CD8-positive, alpha-beta memory T cell (primary cell): ENCODE measurements around the gene ZNF878. TPM values are rescaled to one million over a fixed set of nuclear protein-coding genes. Genes with fewer than 3 reads are reported as not detected.

ENCODE experiments used
- CTCF ChIA-PET: fragments of 350-600 bp; sonication (Branson Sonifier 250); formaldehyde crosslinking; loops from one replicate; lab custom pipeline; 2021; ENCODE audit warnings: antibody characterized with exemption; lab: Charles Lee
- POLR2A ChIA-PET: fragments of 350-600 bp; sonication (Branson Sonifier 250); formaldehyde crosslinking; loops from one replicate; lab custom pipeline; 2021; ENCODE audit warnings: antibody characterized with exemption; lab: Charles Lee
- DNase-seq, 5 donors: peaks; one replicate each; pipeline versions ENCODE4 v3.0.0 to v3.0.0-alpha.2; 2020 to 2022; ENCODE audit warnings: mixed read lengths in 1 of 5
- H3K27ac ChIP-seq: one replicate; pipeline ENCODE4 v1.7.0; 2013; ENCODE audit warnings: low read depth, mild to moderate bottlenecking, low read length, moderate library complexity
- H3K27me3 ChIP-seq: 2 replicates; pipeline ENCODE4 v1.7.0; 2013; ENCODE audit warnings: low read length, mild to moderate bottlenecking; ENCODE audit not compliant: insufficient read depth, poor library complexity, severe bottlenecking
- H3K36me3 ChIP-seq: 2 replicates; pipeline ENCODE4 v1.7.0; 2013; ENCODE audit warnings: mild to moderate bottlenecking, low read length, moderate library complexity; ENCODE audit not compliant: insufficient read depth
- H3K4me1 ChIP-seq: 2 replicates; pipeline ENCODE4 v1.7.0; 2013; ENCODE audit warnings: mild to moderate bottlenecking, low read length, moderate library complexity; ENCODE audit not compliant: insufficient read depth
- H3K4me3 ChIP-seq: 2 replicates; pipeline ENCODE4 v1.7.0; 2013; ENCODE audit warnings: mild to moderate bottlenecking, low read length
- H3K9me3 ChIP-seq: 2 replicates; pipeline ENCODE4 v1.7.0; 2013; ENCODE audit warnings: mild to moderate bottlenecking, low read length
- H3K27ac Mint-ChIP-seq, 8 donors: one replicate each; pipeline ENCODE4 v1.8.0; 2020 to 2021; ENCODE audit warnings: mixed read lengths in 8 of 8, mild to moderate bottlenecking in 6 of 8, inconsistent platforms in 3 of 8, moderate library complexity in 3 of 8
- H3K27me3 Mint-ChIP-seq, 2 donors: one replicate each; pipeline ENCODE4 v1.8.0; 2020 to 2021; ENCODE audit warnings: mixed read lengths in 2 of 2, mild to moderate bottlenecking in 1 of 2, moderate library complexity in 1 of 2
- H3K36me3 Mint-ChIP-seq, 3 donors: one replicate each; pipeline ENCODE4 v1.8.0; 2020 to 2021; ENCODE audit warnings: mixed read lengths in 3 of 3, inconsistent platforms in 1 of 3, mild to moderate bottlenecking in 1 of 3
- H3K4me1 Mint-ChIP-seq, 3 donors: one replicate each; pipeline ENCODE4 v1.8.0; 2020 to 2021; ENCODE audit warnings: mixed read lengths in 3 of 3, inconsistent platforms in 1 of 3, mild to moderate bottlenecking in 1 of 3
- H3K4me3 Mint-ChIP-seq, 7 donors: one replicate each; pipeline ENCODE4 v1.8.0; 2020 to 2021; ENCODE audit warnings: mixed read lengths in 7 of 7, mild to moderate bottlenecking in 6 of 7, moderate library complexity in 4 of 7, inconsistent platforms in 2 of 7
- H3K9me3 Mint-ChIP-seq, 5 donors: one replicate each; pipeline ENCODE4 v1.8.0; 2020 to 2022; ENCODE audit warnings: mixed read lengths in 5 of 5, mild to moderate bottlenecking in 3 of 5, moderate library complexity in 2 of 5, inconsistent platforms in 1 of 5
- polyA plus RNA-seq: library from polyadenylated mRNA; unstranded; fragments of 300-500 nt; fragmentation: Illumina TruSeq; gene quantifications from one replicate; pipeline ENCODE4 v1.2.3, GENCODE V29; 2021
- total RNA-seq, 2 experiments: library from RNA; stranded (reverse); gene quantifications; one replicate each; pipeline ENCODE4 v1.2.3, GENCODE V29; 2021

The ZNF878 gene
- total and polyA plus RNA-seq, 3 experiments from 2014 or later: 0.12 to 0.72 (median 0.55) TPM

- Mint-ChIP-seq H3K27me3 (peaks cover 8 to 20% of the 10 kb centered on the region in 2 donors), H3K36me3 (peaks cover 0 to 7% (median 2%) of the 10 kb centered on the region in 3 donors), H3K9me3 (peaks cover 0 to 25% (median 10%) of the 10 kb centered on the region in 5 donors), H3K4me1 (peaks cover 13 to 17% (median 16%) of the 10 kb centered on the region in 3 donors), H3K27ac (peak overlapping the region in 2 of 8 donors; percentile 47 to 55), H3K4me3 (peak overlapping the region; percentile 61 to 84 (median 80))
- H3K27me3 ChIP-seq: no peaks in the 10 kb centered on the region
- no peaks in the 10 kb centered on the region for H3K4me1 ChIP-seq
- H3K27ac ChIP-seq: no peak overlapping the region
- CTCF ChIA-PET: interaction anchor here (0.6 to 1.5 kb wide), 4 partner anchors 9 to 254 kb away, joined by 3 read pairs; no protein-coding TSS in a partner anchor
- POLR2A ChIA-PET: no interaction called here
- peak overlapping the region; percentile 54 for H3K4me3 ChIP-seq
- H3K9me3 ChIP-seq: no peaks in the 10 kb centered on the region
- DNase-seq: peak in 1 of 5 donors; percentile 9
- H3K36me3 ChIP-seq: no peaks in the 10 kb centered on the region
Measured at GRCh38 chr19:12052091-12052496, 667 bp downstream of the ZNF878 start.

DNA sequence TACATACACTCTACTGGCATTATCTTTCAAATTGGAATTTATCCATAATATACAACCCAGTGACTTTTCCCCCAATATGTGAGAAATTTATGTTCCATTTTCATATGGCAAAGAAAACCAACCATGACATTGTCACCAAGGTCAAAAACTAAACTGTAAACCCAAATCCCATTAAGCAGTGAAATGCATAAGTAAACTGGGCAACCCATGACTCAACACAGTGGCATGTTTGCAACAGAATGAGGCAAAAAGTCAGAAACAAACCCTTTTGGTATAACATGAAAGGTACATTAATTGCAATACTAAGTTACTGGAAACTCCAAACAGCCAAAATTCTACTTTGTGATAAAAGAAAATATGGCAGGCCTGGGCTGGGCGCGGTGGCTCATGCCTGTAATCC, 4.9 kb downstream of the ZNF878 start:
- peaks cover 8 to 10% (median 9%) of the 10 kb centered on the region in 3 donors for H3K4me1 Mint-ChIP-seq
- no peak for DNase-seq

GRCh38 chr19:12043752-12044422, 8.9 kb downstream of the ZNF878 start:
- Histone ChIP-seq H3K36me3 (no peaks in the 10 kb centered on the region), H3K4me1 (no peaks in the 10 kb centered on the region), H3K27ac (no peak overlapping the region), H3K4me3 (no peak overlapping the region), H3K27me3 (no peaks in the 10 kb centered on the region), H3K9me3 (peaks cover 16% of the 10 kb centered on the region)
- Mint-ChIP-seq H3K27me3 (peaks cover 0 to 4% of the 10 kb centered on the region in 2 donors), H3K4me3 (no peak overlapping the region), H3K36me3 (peaks cover 6 to 35% (median 25%) of the 10 kb centered on the region in 3 donors), H3K4me1 (no peaks in the 10 kb centered on the region), H3K9me3 (peaks cover 19 to 64% (median 51%) of the 10 kb centered on the region in 5 donors), H3K27ac (no peak overlapping the region)
- CTCF ChIA-PET: no interaction called here
- POLR2A ChIA-PET: no interaction called here
- DNase-seq: no peak

More for the DNA sequence above, 4.9 kb downstream of the ZNF878 start:
- Mint-ChIP-seq H3K27ac (no peak overlapping the region), H3K4me3 (no peak overlapping the region), H3K36me3 (peaks cover 7 to 23% (median 18%) of the 10 kb centered on the region in 3 donors), H3K9me3 (peaks cover 13 to 54% (median 41%) of the 10 kb centered on the region in 5 donors), H3K27me3 (peaks cover 8 to 9% of the 10 kb centered on the region in 2 donors)
- Histone ChIP-seq H3K27ac (no peak overlapping the region), H3K9me3 (peaks cover 12% of the 10 kb centered on the region), H3K36me3 (no peaks in the 10 kb centered on the region), H3K4me3 (no peak overlapping the region), H3K4me1 (no peaks in the 10 kb centered on the region), H3K27me3 (no peaks in the 10 kb centered on the region)
- ChIA-PET POLR2A (no interaction called here), CTCF (no interaction called here)

DNA sequence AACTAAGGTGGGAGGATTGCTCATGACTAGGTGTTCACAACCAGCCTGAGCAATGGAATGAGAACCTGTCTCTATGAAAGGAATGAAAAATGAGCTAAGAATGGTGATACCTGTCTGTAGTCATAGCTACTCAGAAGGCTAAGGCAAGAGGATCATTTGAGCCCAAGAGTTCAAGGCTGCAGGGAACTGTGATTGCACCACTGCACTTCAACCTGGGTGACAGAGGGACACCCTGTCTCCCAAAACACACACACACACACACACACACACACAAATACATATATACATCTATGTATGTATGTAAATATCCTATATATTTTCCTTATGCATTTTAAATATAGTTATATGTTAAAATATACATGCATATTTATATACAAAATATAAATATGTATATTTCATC, 9.9 kb downstream of the ZNF878 start:
- H3K36me3 ChIP-seq: no peaks in the 10 kb centered on the region

GRCh38 chr19:12035220-12036172, 17.3 kb downstream of the ZNF878 start, which contains the start of gene ZNF433:
ZNF433 (minus strand) TSS chr19:12035679; CDS start chr19:12035539, 140 bp downstream.
- peaks cover 0 to 52% (median 30%) of the 10 kb centered on the region in 5 donors for H3K9me3 Mint-ChIP-seq
- no peaks in the 10 kb centered on the region for H3K27me3 ChIP-seq
- DNase-seq: peak; percentile 35 to 64 (median 55)
- H3K36me3 ChIP-seq: no peaks in the 10 kb centered on the region
- H3K4me3 Mint-ChIP-seq: peak within 1 kb of the TSS; percentile 75 to 93 (median 84)
- H3K9me3 ChIP-seq: no peaks in the 10 kb centered on the region
- ChIA-PET POLR2A (no interaction called here), CTCF (interaction anchor here (0.8 to 1.4 kb wide), 4 partner anchors 16 to 112 kb away, joined by 3 to 6 read pairs (median 4); no protein-coding TSS in a partner anchor)
- H3K4me1 ChIP-seq: no peaks in the 10 kb centered on the region
- H3K36me3 Mint-ChIP-seq: peaks cover 0 to 26% (median 2%) of the 10 kb centered on the region in 3 donors
- peak within 1 kb of the TSS in 4 of 8 donors; percentile 26 to 64 (median 54) for H3K27ac Mint-ChIP-seq
- H3K4me3 ChIP-seq: peak within 1 kb of the TSS; percentile 40
- H3K27ac ChIP-seq: no peak within 1 kb of the TSS
- H3K27me3 Mint-ChIP-seq: peaks cover 8 to 13% of the 10 kb centered on the region in 2 donors
- peaks cover 5 to 17% (median 7%) of the 10 kb centered on the region in 3 donors for H3K4me1 Mint-ChIP-seq

More for the DNA sequence above, 9.9 kb downstream of the ZNF878 start:
- H3K27ac ChIP-seq: no peak overlapping the region
- POLR2A ChIA-PET: no interaction called here
- Mint-ChIP-seq H3K27ac (no peak overlapping the region), H3K27me3 (peaks cover 0 to 4% of the 10 kb centered on the region in 2 donors), H3K4me3 (no peak overlapping the region), H3K36me3 (peaks cover 6 to 36% (median 26%) of the 10 kb centered on the region in 3 donors), H3K4me1 (no peaks in the 10 kb centered on the region), H3K9me3 (peaks cover 19 to 60% (median 47%) of the 10 kb centered on the region in 5 donors)
- DNase-seq: no peak
- H3K27me3 ChIP-seq: no peaks in the 10 kb centered on the region
- peaks cover 16% of the 10 kb centered on the region for H3K9me3 ChIP-seq
- H3K4me3 ChIP-seq: no peak overlapping the region
- no peaks in the 10 kb centered on the region for H3K4me1 ChIP-seq
- CTCF ChIA-PET: no interaction called here

DNA sequence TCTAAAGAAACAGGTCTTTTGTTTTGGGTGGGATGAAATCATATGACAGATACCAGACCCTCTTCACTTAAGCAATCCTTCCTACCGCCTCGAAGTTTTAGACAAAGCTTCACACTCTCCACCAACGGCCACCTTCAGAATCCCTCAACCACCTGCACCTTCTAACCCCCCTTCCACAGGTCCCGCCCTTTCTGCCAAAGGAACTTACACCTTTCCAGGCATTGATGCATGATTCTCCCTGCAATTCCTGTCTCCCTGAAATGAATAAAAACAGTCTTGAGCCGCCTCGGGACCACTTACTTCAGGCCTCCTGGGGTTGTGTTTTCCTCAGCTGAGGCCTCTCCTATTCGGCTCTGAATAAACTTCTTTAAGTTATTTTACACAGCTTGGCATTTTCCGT, 18.1 kb downstream of the ZNF878 start:
- H3K9me3 ChIP-seq: no peaks in the 10 kb centered on the region
- ChIA-PET POLR2A (no interaction called here), CTCF (interaction anchor here (1.4 kb wide), 1 partner anchor 111 kb away, joined by 4 read pairs; no protein-coding TSS in a partner anchor)
- H3K27me3 ChIP-seq: no peaks in the 10 kb centered on the region
- DNase-seq: no peak
- no peak overlapping the region for H3K4me3 ChIP-seq
- Mint-ChIP-seq H3K4me1 (peaks cover 5 to 17% (median 7%) of the 10 kb centered on the region in 3 donors), H3K27ac (peak overlapping the region in 4 of 8 donors; percentile 4 to 26 (median 16)), H3K36me3 (peaks cover 0 to 28% (median 2%) of the 10 kb centered on the region in 3 donors), H3K9me3 (peaks cover 0 to 57% (median 33%) of the 10 kb centered on the region in 5 donors), H3K27me3 (peaks cover 8 to 13% of the 10 kb centered on the region in 2 donors), H3K4me3 (peak overlapping the region; percentile 15 to 83 (median 68))
- no peaks in the 10 kb centered on the region for H3K4me1 ChIP-seq
- H3K27ac ChIP-seq: no peak overlapping the region
- no peaks in the 10 kb centered on the region for H3K36me3 ChIP-seq

- peak overlapping the region; percentile 15 to 83 (median 68) for H3K4me3 Mint-ChIP-seq
- peaks cover 8 to 13% of the 10 kb centered on the region in 2 donors for H3K27me3 Mint-ChIP-seq
Measured at GRCh38 chr19:12034198-12034597, 18.6 kb downstream of the ZNF878 start.

More at GRCh38 chr19:12034198-12034597, 18.6 kb downstream of the ZNF878 start:
- H3K27ac Mint-ChIP-seq: peak overlapping the region in 3 of 8 donors; percentile 4 to 26 (median 23)
- POLR2A ChIA-PET: no interaction called here
- no peak overlapping the region for H3K27ac ChIP-seq
- no peak overlapping the region for H3K4me3 ChIP-seq
- H3K4me1 Mint-ChIP-seq: peaks cover 5 to 17% (median 7%) of the 10 kb centered on the region in 3 donors
- CTCF ChIA-PET: no interaction called here
- peaks cover 0 to 56% (median 34%) of the 10 kb centered on the region in 5 donors for H3K9me3 Mint-ChIP-seq
- DNase-seq: no peak
- peaks cover 0 to 28% (median 2%) of the 10 kb centered on the region in 3 donors for H3K36me3 Mint-ChIP-seq
- H3K9me3 ChIP-seq: no peaks in the 10 kb centered on the region
- no peaks in the 10 kb centered on the region for H3K36me3 ChIP-seq
- no peaks in the 10 kb centered on the region for H3K27me3 ChIP-seq
- H3K4me1 ChIP-seq: no peaks in the 10 kb centered on the region
